PC-9 (cell line): Measurements from ENCODE around the gene OGN. TPM values are rescaled to one million over a fixed set of nuclear protein-coding genes. Genes with fewer than 3 reads are reported as not detected.

ENCODE experiments used
- Bru-seq: library from RNA; stranded (reverse); fragments of 400-500 nt; gene quantifications from one replicate; lab custom pipeline; 2021; lab: Mats Ljungman, UMichigan
- BruChase-seq, 2 experiments: library from RNA; stranded (reverse); fragments of 400-500 nt; gene quantifications; one replicate each; lab custom pipeline; 2021; lab: Mats Ljungman, UMichigan
- BruUV-seq: library from RNA; stranded (reverse); fragments of 400-500 nt; replicated peaks from 2 replicates; lab custom pipeline; 2021; lab: Mats Ljungman, UMichigan
- CTCF ChIA-PET: fragments of 300-600 bp; sonication (Branson Sonifier 250); formaldehyde crosslinking; loops from one replicate; lab custom pipeline; 2022; ENCODE audit warnings: antibody characterized with exemption; lab: Charles Lee
- POLR2A ChIA-PET: fragments of 300-600 bp; sonication (Branson Sonifier 250); formaldehyde crosslinking; loops from one replicate; lab custom pipeline; 2022; ENCODE audit warnings: antibody characterized with exemption; ENCODE audit not compliant: unreplicated experiment; lab: Charles Lee
- DNase-seq, 2 experiments: peaks; one replicate each; pipeline versions ENCODE4 v3.0.0 to v3.0.0-alpha.2; 2015 to 2022; ENCODE audit warnings: mixed read lengths in 1 of 2
- H2AFZ ChIP-seq: fragments of 200-600 bp; sonication (generic); 2 replicates; pipeline ENCODE4 v1.8.1; 2017; ENCODE audit warnings: antibody characterized with exemption
- H3F3A ChIP-seq: fragments of 200-600 bp; sonication (generic); 2 replicates; pipeline ENCODE4 v1.8.1; 2017; ENCODE audit warnings: antibody characterized with exemption, mild to moderate bottlenecking, low read depth; ENCODE audit not compliant: insufficient read depth
- H3K27ac ChIP-seq: fragments of 200-600 bp; sonication (generic); 2 replicates; pipeline ENCODE4 v1.6.1; 2016; ENCODE audit warnings: mixed run types
- H3K27me3 ChIP-seq: fragments of 200-600 bp; sonication (generic); 2 replicates; pipeline ENCODE4 v1.6.1; 2016; ENCODE audit warnings: low read depth, mixed run types; ENCODE audit not compliant: insufficient read depth
- H3K36me3 ChIP-seq: fragments of 200-600 bp; sonication (generic); 2 replicates; pipeline ENCODE4 v1.6.1; 2016; ENCODE audit warnings: low read depth, mixed run types
- H3K4me1 ChIP-seq: fragments of 200-600 bp; sonication (generic); replicated peaks from 2 replicates; pipeline ENCODE4 v1.6.1; 2016; ENCODE audit warnings: mixed run types; ENCODE audit not compliant: insufficient read depth
- H3K4me2 ChIP-seq: fragments of 200-600 bp; sonication (generic); 2 replicates; pipeline ENCODE4 v1.6.1; 2017; ENCODE audit warnings: mixed run types
- H3K4me3 ChIP-seq: fragments of 200-600 bp; sonication (generic); 2 replicates; pipeline ENCODE4 v1.6.1; 2016; ENCODE audit warnings: mixed run types
- H3K79me2 ChIP-seq: fragments of 200-600 bp; sonication (generic); 2 replicates; pipeline ENCODE4 v1.6.1; 2017; ENCODE audit warnings: low read depth, mixed run types
- H3K9me2 ChIP-seq: fragments of 200-600 bp; sonication (generic); 2 replicates; pipeline ENCODE4 v1.8.1; 2017; ENCODE audit warnings: mild to moderate bottlenecking; ENCODE audit not compliant: insufficient read depth
- H3K9me3 ChIP-seq: fragments of 200-600 bp; sonication (generic); 2 replicates; pipeline ENCODE4 v1.8.1; 2016; ENCODE audit warnings: low read depth; ENCODE audit not compliant: insufficient read depth
- H4K20me1 ChIP-seq: fragments of 200-600 bp; sonication (generic); 2 replicates; pipeline ENCODE4 v1.8.1; 2017; ENCODE audit not compliant: insufficient read depth
- EZH2 ChIP-seq: fragments of 200-600 bp; sonication (generic); IDR thresholded peaks from 2 replicates; pipeline ENCODE4 v1.8.0; 2017; ENCODE audit warnings: antibody characterized with exemption, low read depth
- intact Hi-C: fragments of 100-400 bp; cut with micrococcal nuclease; formaldehyde crosslinking; loops from one replicate; pipeline ENCODE4 v1.10.0; 2022; ENCODE audit not compliant: unreplicated experiment
- long read RNA-seq: library from polyadenylated mRNA; stranded (forward); transcript quantifications from one replicate; pipeline ENCODE4 v2.0.0, GENCODE V29; 2022
- total RNA-seq: library from RNA; stranded (reverse); gene quantifications from 2 replicates; pipeline ENCODE4 v1.2.3, GENCODE V29; 2021
- TF ChIP-seq, protein P1 (sequence below): fragments of 200-600 bp; sonication (generic); conservative IDR thresholded peaks from 2 replicates; pipeline ENCODE4 v1.6.1; 2017; ENCODE audit warnings: mixed run types, antibody characterized with exemption, mild to moderate bottlenecking, moderate library complexity

The OGN gene, protein sequence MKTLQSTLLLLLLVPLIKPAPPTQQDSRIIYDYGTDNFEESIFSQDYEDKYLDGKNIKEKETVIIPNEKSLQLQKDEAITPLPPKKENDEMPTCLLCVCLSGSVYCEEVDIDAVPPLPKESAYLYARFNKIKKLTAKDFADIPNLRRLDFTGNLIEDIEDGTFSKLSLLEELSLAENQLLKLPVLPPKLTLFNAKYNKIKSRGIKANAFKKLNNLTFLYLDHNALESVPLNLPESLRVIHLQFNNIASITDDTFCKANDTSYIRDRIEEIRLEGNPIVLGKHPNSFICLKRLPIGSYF
- total RNA-seq (not detected in 2 replicates), Bru-seq, nascent RNA (not detected), BruChase-seq, experiment 1, labeled RNA remaining after a 2-hour chase (not detected), BruChase-seq, experiment 2, labeled RNA remaining after a 6-hour chase (not detected)
- long read RNA-seq, result 0 reads

DNA sequence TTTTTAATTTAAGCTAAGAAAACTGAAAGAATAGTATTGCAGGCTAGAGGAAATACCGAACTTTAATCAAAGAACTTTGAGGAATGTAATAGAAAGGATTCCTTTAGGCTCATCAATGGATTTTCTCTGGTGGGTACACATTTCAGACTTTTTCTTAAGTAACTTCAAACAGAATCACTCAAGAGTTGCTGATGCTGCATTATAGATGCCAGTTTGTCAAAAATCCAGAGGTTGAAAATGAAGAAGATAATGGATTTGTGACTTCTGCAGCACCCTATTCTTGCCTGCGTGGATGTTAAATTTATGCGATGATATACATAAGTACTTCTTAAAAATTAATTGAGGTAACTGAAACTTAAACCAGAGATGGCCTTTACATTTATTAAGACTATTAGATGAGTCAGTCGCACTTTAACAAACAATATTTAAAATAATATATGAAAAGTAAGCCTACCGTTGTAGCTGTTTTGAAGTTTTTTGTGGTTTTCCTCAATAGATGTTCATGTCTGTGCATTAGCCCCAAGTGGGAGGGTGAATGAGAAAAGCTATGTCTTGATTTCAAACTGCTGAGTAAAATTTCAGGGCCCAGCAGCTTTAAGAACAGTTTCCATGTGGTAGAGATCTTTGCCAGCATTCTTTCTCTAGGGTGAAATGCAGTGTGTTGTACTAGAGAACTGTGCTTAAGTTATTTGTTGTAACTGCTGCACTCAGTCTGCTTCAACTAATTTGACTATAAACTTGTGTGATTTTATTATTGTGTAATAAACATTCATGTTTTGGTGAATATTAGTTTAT, at the start of gene OGN:
OGN (minus strand) TSS at position 537 of the 795 bp plus-strand sequence. CDS start 1,171 bp downstream, outside the sequence.
- H3K36me3 ChIP-seq, result no peaks in the 10 kb centered on the region
- H3K9me3 ChIP-seq, result no peaks in the 10 kb centered on the region
- no peaks in the 10 kb centered on the region for H3F3A ChIP-seq
- intact Hi-C loops, result no loop called here
- DNase-seq, result no peak
- H4K20me1 ChIP-seq, result no peaks in the 10 kb centered on the region
- no TSS peak for BruUV-seq
- no peaks in the 10 kb centered on the region for H3K4me1 ChIP-seq
- no peaks in the 10 kb centered on the region for H3K9me2 ChIP-seq
- no peaks in the 10 kb centered on the region for H3K79me2 ChIP-seq
- TF ChIP-seq EZH2, result no peak
- TF ChIP-seq, protein P1, sequence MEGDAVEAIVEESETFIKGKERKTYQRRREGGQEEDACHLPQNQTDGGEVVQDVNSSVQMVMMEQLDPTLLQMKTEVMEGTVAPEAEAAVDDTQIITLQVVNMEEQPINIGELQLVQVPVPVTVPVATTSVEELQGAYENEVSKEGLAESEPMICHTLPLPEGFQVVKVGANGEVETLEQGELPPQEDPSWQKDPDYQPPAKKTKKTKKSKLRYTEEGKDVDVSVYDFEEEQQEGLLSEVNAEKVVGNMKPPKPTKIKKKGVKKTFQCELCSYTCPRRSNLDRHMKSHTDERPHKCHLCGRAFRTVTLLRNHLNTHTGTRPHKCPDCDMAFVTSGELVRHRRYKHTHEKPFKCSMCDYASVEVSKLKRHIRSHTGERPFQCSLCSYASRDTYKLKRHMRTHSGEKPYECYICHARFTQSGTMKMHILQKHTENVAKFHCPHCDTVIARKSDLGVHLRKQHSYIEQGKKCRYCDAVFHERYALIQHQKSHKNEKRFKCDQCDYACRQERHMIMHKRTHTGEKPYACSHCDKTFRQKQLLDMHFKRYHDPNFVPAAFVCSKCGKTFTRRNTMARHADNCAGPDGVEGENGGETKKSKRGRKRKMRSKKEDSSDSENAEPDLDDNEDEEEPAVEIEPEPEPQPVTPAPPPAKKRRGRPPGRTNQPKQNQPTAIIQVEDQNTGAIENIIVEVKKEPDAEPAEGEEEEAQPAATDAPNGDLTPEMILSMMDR, result no peak
- no peak within 1 kb of the TSS for H3K27ac ChIP-seq
- H3K27me3 ChIP-seq, result no peaks in the 10 kb centered on the region
- H2AFZ ChIP-seq, result no peak within 1 kb of the TSS
- ChIA-PET CTCF (interaction anchor here (0.6 kb wide), 1 partner anchor 1105 kb away, joined by 3 read pairs; no protein-coding TSS in a partner anchor), POLR2A (no interaction called here)
- no peak within 1 kb of the TSS for H3K4me3 ChIP-seq
- H3K4me2 ChIP-seq, result no peak within 1 kb of the TSS

DNA sequence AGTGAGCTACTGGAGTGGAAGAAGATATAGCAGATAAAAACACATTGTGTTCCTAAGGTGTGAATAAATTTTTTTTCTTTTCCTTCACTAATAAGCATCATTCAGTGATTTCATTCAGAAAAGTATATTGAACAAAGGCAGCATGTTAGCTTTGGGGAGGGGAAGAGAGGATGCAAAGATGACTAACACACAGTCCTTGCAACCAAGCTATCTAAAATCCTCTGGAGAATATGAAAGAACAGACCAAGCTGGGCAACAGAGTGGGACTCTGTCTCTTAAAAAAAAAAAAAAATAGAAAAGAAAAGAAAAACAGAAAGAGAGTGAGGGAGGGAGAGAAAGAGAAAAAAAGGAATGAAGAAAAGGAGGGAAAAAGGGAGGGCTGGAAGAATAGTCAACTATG, 42.2 kb upstream of the OGN start:
- Histone ChIP-seq H3K79me2 (no peaks in the 10 kb centered on the region), H2AFZ (no peak overlapping the region), H3F3A (no peaks in the 10 kb centered on the region), H3K27me3 (no peaks in the 10 kb centered on the region), H4K20me1 (no peaks in the 10 kb centered on the region), H3K4me2 (no peak overlapping the region), H3K4me1 (no peaks in the 10 kb centered on the region), H3K36me3 (no peaks in the 10 kb centered on the region), H3K9me2 (no peaks in the 10 kb centered on the region), H3K9me3 (no peaks in the 10 kb centered on the region), H3K4me3 (no peak overlapping the region), H3K27ac (no peak overlapping the region)
- no peak for DNase-seq
- no TSS peak for BruUV-seq
- TF ChIP-seq, protein P1, result no peak
- no peak for TF ChIP-seq EZH2
- intact Hi-C loops, result no loop called here
- ChIA-PET POLR2A (no interaction called here), CTCF (no interaction called here)

DNA sequence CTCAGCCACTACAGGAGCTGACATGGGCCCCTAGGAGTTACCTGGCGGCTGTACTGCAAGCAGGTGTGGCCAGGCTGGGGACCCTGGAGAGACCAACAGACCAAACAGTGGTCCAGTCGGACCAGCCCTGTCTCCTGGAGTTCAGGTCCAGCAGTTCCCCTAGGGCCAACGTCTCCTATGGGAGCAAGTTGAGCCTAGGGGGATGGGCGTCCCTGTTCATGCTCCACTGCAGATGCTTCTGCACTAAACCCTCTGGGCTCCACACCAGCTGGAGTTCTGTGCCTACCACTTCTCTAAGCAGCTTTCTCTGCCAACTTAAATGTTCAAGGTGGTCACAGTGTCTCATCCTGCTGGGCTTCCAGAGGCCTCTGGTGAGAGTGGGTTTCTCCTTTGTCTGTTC, 40.5 kb upstream of the OGN start:
- H3K27me3 ChIP-seq, result no peaks in the 10 kb centered on the region
- intact Hi-C loops, result no loop called here
- H3K79me2 ChIP-seq, result no peaks in the 10 kb centered on the region
- no TSS peak for BruUV-seq
- no peak overlapping the region for H3K4me2 ChIP-seq
- no peak for DNase-seq
- POLR2A ChIA-PET, result no interaction called here
- H3K4me3 ChIP-seq, result no peak overlapping the region
- no peaks in the 10 kb centered on the region for H4K20me1 ChIP-seq
- H3K9me3 ChIP-seq, result no peaks in the 10 kb centered on the region
- no peak overlapping the region for H2AFZ ChIP-seq
- no peaks in the 10 kb centered on the region for H3K9me2 ChIP-seq
- H3K4me1 ChIP-seq, result no peaks in the 10 kb centered on the region
- CTCF ChIA-PET, result no interaction called here
- H3F3A ChIP-seq, result no peaks in the 10 kb centered on the region
- no peak overlapping the region for H3K27ac ChIP-seq
- H3K36me3 ChIP-seq, result no peaks in the 10 kb centered on the region
- no peak for TF ChIP-seq EZH2
- TF ChIP-seq, protein P1, result no peak
